Occipital lobe (tissue), 2 donors: ENCODE results near the gene MRPL48. TPM values are rescaled to one million over a fixed set of nuclear protein-coding genes. Genes with fewer than 3 reads are reported as not detected.
"Not testable (repeated sequence)": the region's sequence is repeated elsewhere in the genome, so short reads cannot be mapped to it uniquely, and the experiment has no call there.

Source experiments
- DNase-seq: peaks from one replicate; lab custom pipeline; 2025; lab: John Stamatoyannopoulos, UW
- total RNA-seq: library from RNA; depleted of rRNA; stranded (reverse); fragments of >200 nt; gene quantifications from one replicate; pipeline ENCODE4 v1.2.3, GENCODE V29; 2014

MRPL48 gene
- total RNA-seq, 1 donor from 2014 or later, result 24.3 TPM

DNA sequence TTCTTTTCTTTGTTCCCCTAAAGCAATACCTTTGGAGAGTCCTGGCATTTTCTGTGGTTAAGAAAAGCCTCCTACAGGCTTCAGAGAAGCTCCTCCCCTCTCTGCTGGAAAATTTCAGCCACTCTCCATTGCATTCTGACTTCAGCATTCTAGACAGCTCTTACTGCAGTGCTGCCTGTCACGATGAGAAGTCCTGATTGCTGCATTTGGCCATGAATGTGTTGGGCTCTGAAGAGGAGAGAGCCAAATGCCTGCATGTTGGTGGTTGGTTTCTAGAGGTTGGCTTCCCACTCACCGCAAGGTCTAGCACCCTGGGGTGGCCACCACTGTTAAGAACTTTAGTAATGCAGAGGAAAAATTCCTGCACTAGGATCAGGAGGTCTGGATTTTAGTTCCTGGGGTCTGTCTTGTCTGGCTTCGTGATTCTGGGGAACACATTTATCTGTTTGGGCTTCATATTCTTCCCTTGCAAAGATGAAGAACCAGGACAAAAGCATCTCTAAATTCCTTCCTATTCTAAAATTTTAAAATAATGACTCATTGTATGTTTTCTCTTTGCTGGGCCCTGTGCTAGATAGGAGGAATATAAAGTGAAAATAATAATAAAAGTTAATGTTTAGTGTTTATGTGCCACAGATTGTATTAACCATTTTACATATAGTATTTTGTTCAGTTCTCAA lies 50.9 kb downstream of the MRPL48 start:
- DNase-seq, result no peak

- DNase-seq, result no peak
Observed at GRCh38 chr11:73839123-73839457, 51.4 kb downstream of the MRPL48 start.

DNA sequence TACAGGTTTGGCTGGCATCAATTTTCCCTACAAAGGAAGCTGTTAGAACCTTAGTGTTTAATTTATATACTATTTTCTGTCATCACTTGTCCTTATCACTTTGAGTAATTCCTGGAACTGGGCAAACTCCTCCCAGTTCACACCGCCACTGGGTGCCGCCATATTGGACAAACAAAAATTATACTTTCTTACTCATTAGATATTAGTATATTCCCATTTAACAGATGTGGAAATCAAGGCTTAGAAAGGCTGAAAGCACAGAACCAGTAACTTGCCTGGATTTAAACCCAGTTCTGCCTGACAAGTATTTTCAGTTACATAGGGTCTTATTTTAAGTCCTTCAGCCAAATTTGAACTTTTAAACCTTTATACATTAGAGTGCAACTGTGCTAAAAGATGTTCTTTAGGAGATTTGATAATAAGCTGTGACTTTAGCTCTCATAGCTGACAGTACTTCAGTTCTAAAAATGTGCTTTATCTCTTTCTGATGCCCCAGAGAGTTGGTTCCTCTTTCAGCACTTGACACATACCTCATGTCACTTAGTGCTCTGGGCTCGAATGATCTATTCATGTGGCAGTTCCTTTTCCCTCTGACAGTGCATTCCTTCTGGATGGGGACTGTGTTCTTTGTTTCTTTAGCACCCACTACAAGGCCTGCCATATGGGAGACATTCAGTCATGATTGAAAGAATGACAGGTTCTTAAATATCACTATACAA lies 63.5 kb downstream of the MRPL48 start:
- no peak for DNase-seq

DNA sequence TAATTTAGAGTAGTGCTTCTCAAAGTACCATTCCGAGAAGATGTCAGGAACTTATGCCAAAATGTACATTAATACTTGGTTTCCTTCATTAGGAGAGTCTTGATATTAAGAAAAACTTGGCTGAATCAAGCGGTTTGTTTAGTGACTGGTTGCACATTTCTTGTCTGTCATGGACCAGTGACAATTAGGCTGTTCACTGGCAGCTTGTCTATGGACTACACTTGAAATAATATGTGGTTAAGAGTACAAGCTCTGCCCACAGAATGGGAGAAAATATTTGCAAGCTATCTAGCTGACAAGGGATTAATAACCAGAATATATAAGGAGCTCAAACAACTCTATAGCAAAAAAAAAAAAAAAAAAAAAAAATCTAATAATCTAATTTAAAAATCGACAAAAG lies 64.4 kb downstream of the MRPL48 start:
- no peak for DNase-seq

DNA sequence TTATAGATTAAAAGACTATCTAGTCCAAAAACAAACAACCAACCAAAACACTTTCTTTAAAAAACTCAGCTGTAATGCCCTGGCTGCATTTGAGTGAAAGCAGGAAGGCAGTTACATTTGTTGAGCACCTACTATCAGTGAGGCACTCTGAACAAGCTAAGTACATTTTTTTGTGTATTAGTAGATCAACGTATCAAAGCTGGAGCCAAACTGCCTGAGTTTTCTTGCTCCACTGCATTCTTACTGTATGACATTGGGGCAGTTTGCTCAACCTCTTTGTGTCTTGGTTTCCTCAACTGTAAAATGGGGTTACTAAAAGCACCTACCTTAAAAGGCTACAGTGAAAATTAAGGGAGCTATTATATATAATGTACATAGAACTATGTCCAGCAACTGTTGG lies 67.0 kb downstream of the MRPL48 start:
- DNase-seq, result no peak

DNA sequence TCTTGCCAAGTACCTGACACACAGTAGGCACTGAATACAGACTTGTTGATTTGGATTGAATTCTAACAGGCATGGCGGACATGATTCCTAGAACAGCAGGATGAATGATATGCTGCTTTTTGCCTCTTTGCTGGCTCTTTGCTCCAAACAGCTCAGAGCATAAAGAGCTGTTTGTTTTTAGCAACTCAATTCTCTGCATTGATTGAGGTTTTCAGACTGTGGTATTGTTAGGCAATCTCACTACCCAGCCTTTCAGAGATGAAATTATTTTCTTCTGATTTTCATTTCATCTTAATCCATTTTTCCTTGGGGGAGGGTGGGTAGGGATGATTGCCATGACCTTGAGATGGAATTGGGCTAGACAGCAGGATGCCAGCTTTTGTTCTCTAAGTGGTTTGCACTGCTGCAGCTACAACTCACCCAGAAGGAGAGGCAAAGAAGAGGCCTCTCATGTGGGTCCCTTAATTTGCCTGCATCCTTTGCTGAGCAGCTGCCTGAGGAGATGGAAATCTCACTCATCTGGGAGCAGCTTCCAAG lies 68.4 kb downstream of the MRPL48 start:
- DNase-seq, result no peak

- no peak for DNase-seq
Observed at GRCh38 chr11:73859671-73860070, 72.0 kb downstream of the MRPL48 start.

DNA sequence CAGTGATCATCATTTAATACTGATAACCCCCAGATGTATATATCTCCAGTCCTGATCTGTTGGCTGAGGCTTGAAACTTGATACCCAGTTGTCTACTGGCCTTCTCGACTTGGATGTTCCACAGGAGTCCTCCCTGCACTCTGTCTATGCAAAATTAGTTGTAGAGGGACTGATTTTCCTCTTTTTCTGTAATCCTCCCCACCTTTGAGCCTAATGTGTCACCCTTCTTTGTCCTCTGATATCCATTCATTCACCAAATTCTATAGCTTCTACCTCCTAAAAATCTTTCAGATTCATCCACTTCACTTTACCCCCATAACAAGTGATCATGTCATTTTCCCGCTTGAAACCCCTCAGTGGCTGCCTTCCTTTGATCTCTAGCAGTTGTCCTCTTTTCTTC lies 72.5 kb downstream of the MRPL48 start:
- DNase-seq, result no peak

- DNase-seq, result no peak
Observed at GRCh38 chr11:73862986-73863385, 75.3 kb downstream of the MRPL48 start.

DNA sequence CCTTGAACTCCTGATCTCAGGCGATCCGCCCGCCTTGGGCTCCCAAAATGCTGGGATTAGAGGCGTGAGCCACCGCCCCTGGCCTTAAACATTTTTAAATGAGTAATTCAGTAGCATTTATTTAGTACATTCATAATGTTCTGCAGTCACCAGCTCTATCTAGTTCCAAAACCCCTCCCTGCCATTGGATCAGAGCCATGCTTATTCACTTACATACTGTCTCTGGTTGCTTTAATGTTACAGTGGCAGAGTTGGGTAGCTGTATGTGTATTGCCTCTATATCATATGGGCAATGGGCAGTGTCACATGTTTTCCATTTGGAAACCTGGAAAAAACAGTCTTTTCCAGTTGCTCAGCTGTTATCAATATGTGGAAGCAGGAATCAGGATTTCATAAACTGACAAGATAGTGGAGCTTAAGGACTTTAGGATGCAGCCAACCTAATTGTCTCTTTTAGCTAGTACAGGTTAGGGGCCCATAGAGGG lies 78.5 kb downstream of the MRPL48 start:
- DNase-seq, result no peak

GRCh38 chr11:73866586-73866996 lies 78.9 kb downstream of the MRPL48 start:
- DNase-seq, result no peak

GRCh38 chr11:73869332-73869949 lies 81.8 kb downstream of the MRPL48 start:
- no peak for DNase-seq

DNA sequence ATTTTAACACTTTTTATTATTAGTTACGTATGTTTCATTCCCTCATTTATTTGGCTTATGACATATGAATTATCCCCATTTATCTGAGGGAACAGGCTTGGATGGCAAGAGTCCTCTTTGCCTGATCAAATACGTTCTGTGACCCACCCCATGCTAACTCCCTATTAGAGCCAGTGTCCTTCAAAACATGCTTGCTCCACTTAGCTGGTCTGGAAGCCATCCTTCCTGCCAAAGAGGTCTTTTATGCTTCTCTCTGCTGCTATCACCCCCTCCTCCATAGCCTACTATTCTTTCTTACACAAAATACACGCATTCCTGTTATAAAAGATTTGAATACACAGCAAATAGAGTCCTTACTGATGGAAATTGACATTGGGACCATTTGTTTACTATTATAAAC lies 82.6 kb downstream of the MRPL48 start:
- DNase-seq, result no peak

DNA sequence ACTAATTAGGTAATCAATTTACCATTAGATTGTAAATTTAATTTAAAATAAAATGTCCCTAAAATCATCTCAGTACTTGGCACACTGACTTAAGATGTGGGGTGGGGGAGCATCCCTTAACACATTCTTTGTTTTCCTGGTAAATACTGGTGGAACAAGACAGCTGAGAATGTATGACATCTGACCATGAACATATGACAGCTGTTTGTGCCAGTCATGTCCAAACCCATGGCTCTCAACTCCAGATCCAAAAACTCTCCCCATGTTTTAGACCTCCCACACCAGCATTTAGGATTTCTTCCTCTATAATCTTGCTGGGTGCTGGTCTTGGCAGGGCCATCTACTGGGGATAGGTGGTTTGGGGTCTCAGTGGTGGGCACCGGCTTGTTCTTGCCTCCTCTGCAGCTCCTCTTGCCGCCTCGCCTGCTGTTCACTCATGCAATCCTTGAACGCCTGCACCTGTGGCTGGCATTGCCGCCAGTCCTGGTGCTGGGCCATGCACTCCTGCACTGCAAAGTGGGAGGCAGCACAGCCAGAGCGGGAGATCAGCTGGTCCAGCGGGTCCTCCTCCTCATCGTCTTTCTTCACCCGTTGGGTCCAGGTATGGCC lies 85.2 kb downstream of the MRPL48 start:
- DNase-seq, result no peak

DNA sequence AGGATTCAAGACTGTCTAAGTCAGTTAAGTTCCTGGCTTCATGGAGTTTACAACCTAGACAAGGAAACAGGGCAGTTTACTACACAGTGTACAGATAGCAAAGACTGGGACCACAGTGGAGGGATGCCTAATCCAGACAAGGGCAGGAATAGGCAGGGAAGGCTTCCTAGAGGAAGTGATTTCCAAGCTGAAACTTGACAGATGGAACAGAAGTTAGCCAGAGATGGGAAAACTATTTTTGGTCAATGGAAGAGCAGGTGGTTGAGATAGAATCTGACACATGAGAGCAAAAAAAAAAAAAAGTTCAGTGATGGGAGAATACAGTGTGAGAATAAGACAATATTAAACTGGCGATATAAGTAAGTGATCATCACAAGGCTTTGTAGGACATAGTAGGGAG lies 87.7 kb downstream of the MRPL48 start:
- DNase-seq, result no peak

GRCh38 chr11:73875840-73876239 lies 88.2 kb downstream of the MRPL48 start:
- DNase-seq, result no peak

DNA sequence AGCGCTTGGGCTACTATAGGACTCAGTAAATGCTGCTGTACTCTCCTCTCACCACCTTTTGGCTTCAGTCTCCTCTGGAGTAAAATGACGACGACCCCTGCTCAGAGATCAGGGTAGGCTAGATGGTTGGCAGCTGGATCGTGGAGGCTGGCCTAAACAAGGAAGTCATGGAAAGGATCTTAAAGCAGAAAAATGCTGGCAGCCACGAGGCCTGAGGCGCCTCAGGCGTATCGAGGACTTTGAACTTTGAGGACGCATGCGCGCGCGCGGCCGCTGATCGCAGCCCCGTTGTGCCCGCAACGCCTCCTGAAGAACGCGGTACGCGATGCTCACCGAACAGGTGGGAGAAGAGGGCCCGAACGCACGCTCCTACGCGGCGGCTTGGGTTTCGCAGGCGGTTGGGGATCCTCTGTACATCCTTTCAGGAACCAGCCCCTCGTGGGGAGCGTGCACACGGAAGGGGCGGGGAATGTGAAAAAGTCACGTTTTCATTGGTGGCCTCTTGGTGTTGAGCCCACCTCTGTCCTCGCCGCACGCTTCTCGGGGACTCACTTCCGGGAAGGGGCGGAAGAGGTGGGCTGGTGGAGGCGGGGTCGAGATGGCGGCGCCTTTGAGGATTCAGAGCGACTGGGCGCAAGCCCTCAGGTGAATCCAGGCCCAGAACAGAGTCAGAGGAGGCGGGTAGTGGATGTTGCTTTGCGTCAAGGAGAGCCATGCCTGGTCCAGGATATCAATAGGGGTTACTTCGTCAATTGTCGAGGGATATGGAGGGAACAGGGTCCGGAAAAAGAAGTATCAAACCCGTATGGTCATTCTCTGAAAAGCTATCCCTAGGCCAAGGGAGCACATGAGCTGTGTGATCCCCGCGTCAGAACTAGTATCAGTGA lies 89.0 kb downstream of the MRPL48 start, which contains the start of the genes COA4 and PAAF1:
TSS of gene COA4 (minus strand) at position 423 of the 887 bp plus-strand sequence. CDS start 3,468 bp downstream, outside the sequence.
TSS of gene PAAF1 (plus strand) at position 576 of the 887 bp plus-strand sequence. CDS start at position 599, 23 bp downstream.
- peak; percentile 93 for DNase-seq

GRCh38 chr11:73878771-73879170 lies 91.1 kb downstream of the MRPL48 start:
- no peak for DNase-seq

DNA sequence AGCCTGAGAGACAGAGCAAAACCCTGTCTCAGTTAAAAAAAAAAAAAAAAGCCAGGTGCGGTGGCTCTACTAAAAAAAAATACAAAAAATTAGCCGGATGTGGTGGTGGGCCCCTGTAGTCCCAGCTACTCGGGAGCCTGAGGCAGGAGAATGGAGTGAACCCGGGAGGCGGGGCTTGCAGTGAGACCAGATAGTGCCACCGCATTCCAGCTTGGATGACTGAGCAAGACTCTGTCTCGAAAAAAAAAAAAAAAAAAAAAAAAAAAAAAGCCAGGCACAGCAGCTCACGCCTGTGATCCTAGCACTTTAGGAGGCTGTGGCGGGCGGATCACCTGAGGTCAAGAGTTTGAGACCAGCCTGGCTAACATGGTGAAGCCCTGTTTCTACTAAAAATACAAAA lies 92.8 kb downstream of the MRPL48 start:
- not testable (repeated sequence) for DNase-seq

DNA sequence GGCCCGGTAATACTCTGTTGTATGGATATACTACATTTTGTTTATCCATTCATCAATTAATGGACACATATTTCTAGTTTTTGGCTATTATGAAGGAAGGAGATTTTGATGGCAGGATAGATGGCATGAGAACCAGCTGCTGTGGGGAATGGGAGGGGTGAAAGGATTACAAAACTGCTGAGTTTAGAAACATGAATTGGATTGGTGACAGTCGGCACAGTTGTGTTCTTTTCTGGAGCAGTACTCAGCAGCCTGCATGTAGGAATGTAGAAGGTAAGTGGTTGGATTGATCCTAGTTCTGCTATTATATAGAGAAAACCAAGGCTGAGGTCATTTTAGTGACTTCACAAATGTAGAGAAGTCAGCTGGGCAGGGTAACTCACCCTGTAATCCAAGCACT lies 96.2 kb downstream of the MRPL48 start:
- DNase-seq, result no peak

- no peak for DNase-seq
Observed at GRCh38 chr11:73888244-73888643, 100.6 kb downstream of the MRPL48 start.
